Hematopoietic multipotent progenitor cell (in vitro differentiated cells): Measurements from ENCODE around the gene SNAP23. TPM values are rescaled to one million over a fixed set of nuclear protein-coding genes. Genes with fewer than 3 reads are reported as not detected.

ENCODE experiments used
- DNase-seq, 3 donors: peaks; one replicate each; pipeline ENCODE4 v3.0.0-alpha.2; 2011 to 2015; ENCODE audit warnings: low read depth in 2 of 3, low spot score in 2 of 3
- total RNA-seq: library from RNA; depleted of rRNA; stranded (reverse); fragments of >200 nt; gene quantifications from one replicate; pipeline ENCODE4 v1.2.3, GENCODE V29; 2012

Gene SNAP23
- total RNA-seq, 1 donor: 29.6 TPM

DNA sequence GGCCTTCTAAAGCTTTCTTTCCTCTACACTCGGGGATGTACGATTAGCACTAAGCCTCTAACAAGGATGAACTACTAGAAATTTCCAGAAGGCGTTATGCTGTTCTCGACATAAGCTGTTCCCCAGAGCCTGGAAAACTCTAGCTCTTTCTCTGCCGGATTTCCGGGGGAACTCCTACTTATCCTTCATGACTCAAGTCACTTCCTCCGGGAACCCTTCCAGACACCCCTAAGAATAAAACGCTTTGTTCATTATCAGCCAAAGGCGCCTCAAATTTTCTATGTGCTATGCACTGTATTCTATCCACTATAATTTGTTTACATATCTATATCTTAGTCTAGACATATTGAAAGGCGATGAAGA lies 455 bp upstream of the SNAP23 start:
- no peak for DNase-seq

DNA sequence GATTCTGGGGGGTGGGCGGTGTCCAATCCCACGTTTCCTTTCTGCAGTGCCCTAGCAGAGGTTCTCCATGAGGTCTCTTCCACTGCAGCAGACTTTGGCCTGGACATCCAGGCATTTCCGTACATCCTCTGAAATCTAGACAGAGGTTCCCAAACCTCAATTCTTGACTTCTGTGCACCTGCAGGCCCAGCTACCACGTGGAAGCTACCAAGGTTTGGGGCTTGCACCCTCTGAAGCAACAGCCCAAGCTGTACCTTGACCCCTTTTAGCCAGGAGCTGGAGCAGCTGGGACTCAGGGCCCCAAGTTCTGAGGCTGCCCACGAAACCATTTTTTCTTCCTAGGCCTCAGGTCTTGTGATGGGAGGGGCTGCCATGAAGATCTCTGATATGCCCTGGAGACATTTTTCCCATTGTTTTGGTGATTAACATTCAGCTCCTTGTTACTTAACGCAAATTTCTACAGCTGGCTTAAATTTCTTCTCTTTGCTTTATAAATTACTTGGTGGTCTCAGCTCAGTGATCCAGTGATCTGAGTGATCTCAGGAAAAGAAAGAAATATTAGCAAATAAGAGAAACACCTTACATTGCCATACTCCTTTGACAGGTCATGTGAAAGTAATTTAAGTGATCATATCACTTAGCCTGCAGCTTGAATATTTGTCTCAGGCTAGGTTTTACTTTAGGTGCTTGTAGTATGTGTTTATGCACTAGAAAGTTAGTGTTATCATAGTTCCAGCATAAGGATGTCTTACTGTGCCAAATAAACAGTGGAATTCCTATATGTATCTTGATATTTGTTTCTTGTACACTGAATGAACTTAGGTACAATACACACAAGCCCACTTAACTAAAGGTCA lies 3.0 kb downstream of the SNAP23 start:
- no peak for DNase-seq

DNA sequence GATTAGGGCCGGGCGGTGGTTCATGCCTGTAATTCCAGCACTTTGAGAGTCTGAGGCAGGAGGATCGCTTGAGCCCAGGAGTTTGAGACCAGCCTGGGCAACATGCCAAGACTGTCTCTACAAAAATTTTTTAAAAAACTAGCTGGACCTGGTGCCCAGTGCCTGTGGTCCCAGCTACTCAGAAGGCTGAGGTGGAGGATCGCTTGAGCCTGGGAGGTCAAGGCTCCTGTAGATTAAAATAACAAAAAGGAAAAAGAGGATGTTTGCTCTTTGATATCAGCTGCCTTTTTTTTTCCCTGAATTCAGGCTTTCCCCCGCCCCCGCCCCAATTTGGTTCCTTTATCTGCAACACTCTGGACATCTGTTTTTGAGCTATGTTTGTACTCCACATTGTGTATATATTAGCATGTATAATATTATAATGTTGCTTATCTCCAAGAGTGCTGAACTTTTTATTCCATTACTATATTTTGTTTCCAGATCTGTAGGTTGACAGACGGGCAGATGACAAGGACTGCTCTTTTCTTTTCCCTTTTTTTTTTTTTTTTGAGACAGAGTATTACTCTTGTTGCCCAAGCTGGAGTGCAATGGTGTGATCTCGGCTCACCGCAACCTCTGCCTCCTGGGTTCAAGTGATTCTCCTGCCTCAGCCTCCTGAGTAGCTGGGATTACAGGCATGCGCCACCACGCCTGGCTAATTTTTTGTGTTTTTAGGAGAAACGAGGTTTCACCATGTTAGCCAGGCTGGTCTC lies 4.6 kb downstream of the SNAP23 start:
- peak in 2 of 3 donors; percentile 30 to 42 for DNase-seq

DNA sequence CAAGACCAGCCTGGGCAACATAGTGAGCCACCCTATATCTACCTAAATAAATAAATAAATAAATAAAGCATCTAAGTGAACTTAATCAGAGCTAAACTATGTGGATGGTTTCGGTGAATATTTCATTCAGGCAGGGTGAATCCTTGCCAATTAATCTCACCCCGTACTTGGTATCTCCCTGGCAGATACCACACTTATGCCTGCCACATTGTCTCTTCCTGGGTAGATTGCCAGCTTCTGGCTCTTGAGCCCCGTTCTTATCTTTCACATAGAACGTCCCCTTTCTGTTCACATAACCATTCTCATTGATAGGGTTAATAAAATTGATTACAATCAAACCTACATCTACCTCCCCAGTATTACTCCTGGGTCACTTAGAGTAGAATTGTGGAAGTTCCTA lies 7.0 kb downstream of the SNAP23 start:
- no peak for DNase-seq

DNA sequence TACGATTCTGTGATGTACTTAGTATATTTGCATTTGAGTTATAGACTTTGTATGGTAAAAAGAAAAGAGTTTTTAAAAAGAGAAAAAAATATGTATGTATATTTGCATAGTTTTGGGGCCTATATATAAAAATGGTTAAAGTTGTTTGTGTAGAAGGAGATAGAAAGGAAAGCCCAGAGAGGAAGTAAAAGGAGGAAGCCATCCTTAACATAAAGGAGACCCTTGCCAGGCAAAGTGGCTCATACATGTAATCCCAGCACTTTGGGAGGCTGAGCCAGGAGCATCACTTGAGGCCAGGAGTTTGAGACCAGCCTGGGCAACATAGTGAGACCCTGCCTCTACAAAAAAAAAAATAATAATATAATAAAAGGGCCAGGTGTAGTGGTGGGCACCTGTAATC lies 8.4 kb downstream of the SNAP23 start:
- DNase-seq: no peak

DNA sequence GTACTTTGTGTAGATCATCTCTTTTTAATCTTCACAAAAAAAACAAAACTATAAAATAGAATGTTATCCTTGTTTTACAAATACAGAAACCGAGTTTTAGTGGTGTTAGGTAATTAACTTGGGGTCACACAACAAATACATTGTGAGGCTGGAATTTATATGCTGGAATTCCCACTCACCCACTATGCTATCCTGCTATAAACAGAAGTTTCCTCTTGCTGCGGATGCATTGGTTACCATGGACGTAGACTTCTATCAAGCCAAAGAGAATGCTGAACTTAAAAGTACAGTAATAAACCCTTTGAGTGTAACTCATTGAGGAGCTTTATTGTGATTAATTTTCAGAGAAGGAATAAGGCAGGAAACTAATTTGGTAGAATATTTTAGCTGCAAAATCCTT lies 9.2 kb downstream of the SNAP23 start:
- no peak for DNase-seq

GRCh38 chr15:42507514-42507913 lies 12.1 kb downstream of the SNAP23 start:
- DNase-seq: no peak

DNA sequence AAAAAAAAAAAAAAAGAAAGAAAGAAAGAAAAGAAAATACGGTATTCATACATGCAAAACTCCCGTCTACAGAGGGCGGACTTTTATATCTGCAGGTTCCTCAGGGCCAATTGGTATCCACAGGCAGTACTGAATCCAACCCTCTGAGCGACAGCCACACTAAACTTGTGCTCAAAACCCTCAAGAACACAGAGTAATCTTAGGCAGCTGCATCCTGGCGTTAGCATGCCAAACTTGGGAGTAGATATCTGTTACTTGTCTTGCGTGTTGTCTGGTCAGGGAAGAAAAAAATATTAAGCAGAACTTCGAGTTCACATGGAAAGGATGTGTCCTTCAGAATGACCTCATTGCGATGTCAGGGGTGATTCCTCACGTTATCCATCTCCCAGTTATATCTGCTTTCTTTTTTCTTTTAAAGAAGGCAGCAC lies 12.8 kb downstream of the SNAP23 start:
- DNase-seq: peak in 2 of 3 donors; percentile 37 to 40

DNA sequence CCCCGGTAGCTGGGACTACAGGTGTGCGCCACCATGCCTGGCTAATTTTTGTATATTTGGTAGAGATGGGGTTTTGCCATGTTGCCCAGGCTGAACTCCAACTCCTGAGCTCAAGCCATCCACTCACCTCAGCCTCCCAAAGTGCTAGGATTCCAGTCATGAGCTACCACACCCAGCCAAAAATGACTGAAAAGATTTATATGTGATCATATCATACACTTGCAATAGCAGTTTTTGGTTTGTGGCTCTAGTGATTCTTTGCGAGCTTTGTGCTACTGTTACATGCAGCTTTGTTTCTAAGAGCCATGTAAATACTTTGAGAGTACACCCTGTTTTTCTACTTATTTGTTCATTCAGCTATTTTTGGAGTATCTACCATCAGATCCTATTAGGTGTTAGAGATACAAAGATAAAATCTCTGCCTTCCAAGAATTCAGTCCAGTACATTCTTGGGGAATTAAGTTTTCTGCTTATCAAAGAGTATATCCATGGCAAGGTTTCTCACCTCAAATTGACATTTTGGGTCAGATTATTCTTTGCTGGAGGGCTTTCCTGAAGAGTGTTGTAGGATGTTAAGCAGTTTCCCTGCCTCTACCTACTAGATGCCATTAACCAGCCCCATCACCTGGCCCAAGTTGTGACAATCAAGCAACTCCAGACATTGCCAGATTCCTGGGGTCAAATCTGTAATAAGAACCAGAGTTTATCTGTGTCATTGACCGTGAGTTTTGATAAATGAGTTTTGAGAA lies 15.0 kb downstream of the SNAP23 start:
- DNase-seq: no peak

GRCh38 chr15:42511007-42511391 lies 15.6 kb downstream of the SNAP23 start:
- DNase-seq: peak in 1 of 3 donors; percentile 58

- DNase-seq: no peak
Observed at GRCh38 chr15:42523331-42523730, 27.9 kb downstream of the SNAP23 start.

DNA sequence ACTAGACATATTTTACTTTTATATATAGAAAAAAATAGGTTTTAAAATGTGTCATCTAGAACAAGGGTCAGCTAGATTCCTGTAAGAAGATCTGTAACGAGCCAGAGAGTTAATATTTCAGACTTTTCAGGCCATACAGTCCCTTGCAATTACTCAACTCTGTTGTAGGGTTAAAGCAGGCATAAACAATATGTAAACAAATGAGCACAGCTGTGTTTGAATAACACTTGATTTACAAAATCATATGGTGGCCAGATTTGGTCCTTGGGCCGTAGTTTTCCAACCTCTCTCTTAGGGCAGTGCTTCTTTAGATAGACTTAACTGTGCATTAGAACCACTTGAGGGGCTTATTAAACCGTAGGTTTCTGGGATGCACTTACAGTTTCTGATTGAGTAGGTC lies 33.5 kb downstream of the SNAP23 start:
- DNase-seq: no peak

- DNase-seq: no peak
Observed at GRCh38 chr15:42533246-42533645, 37.8 kb downstream of the SNAP23 start.

DNA sequence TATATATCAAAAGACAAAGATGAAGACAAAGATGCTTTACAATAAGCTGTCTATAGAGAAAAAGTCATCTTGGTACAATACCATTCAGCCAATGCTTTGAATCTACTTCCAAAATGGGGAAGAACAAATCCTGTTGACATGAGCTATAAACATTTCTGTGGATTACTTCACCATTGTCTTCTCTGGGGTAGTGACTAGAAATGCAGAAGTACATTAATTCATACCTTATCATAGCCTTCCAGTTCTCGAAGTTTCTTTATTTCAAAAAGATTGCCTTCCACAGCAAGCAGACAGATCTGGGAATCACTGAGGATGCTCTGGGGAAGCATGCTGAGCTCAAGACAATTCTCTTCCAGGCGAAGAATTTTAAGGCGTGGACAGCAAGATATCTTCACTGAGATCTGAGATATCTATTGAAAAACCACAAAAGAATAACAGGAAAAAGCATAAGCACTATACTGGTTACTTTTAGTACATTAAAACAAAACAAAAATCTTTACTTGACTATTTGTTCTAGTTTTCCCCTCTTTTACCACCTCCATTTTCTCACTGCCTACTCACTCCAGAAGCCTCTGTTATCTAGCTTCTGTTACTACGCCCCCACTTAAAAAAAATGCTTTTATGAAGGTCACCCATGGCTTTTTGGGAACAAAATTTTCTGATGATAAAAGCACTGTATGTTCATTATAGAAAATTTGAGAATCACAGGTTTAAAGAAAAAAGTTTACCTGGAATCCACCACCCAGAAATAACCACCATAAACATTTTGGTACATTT lies 49.6 kb downstream of the SNAP23 start:
- peak in 2 of 3 donors; percentile 9 to 52 for DNase-seq

- DNase-seq: no peak
Observed at GRCh38 chr15:42547918-42548248, 52.4 kb downstream of the SNAP23 start.

GRCh38 chr15:42548249-42549031 lies 53.0 kb downstream of the SNAP23 start, which contains the start of the genes HAUS2 and LRRC57:
HAUS2 (plus strand) TSS chr15:42548838; CDS start chr15:42548873, 35 bp downstream.
LRRC57 (minus strand) TSS chr15:42548793; CDS start chr15:42548434, 359 bp downstream.
- peak; percentile 81 to 85 (median 84) for DNase-seq

DNA sequence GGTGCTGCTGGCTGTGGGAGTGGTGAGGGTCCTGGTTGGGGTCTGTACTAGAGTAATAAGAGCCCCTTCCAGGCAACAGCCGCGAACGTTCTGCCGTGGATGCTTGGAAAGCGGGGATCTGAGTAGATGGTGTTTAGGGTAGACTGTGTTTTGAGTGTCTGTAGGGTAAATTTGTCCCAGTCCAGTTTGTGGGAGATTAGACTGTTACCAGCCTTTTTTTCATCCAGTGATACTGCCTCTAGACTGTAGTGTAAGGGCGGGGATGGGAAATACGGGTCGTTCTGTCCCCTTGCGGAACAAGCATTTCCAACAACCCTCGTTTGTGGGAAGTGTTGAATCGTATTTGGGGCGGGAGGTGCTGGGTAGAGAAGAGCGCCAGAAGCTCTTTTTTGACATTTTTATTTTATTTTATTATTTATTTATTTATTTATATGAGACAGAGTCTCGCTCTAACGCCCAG lies 53.6 kb downstream of the SNAP23 start:
- peak in 2 of 3 donors; percentile 74 to 76 for DNase-seq

DNA sequence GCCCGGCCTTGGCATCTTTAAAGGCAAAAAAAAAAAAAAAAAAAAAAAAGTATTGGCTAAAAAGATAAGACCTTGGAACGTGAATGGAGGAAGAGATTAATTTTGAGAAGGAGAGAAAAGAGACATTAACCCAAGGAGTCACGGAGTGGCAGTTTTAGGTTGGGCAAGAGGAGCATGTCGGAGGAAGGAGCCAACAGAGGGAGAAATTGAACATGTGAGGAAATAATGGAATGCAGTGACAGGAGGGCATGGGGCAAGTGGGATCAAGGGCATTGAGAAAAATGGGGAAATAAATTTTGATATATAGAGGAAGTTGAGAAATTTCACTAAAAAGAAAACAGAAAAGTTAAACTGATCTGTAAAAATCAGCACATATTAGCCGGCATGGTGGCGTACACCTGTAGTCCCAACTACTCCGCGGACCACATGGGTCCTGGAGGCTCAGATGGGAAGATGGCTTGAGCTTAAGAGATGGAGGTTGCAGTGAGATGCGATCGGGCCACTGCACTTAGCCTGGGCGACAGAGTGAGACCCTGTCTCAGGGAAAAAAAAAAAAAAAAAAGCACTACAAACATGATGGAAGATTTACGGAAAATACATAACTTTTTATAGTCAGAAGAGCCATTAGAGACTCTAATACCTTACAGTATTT lies 54.4 kb downstream of the SNAP23 start:
- no peak for DNase-seq

DNA sequence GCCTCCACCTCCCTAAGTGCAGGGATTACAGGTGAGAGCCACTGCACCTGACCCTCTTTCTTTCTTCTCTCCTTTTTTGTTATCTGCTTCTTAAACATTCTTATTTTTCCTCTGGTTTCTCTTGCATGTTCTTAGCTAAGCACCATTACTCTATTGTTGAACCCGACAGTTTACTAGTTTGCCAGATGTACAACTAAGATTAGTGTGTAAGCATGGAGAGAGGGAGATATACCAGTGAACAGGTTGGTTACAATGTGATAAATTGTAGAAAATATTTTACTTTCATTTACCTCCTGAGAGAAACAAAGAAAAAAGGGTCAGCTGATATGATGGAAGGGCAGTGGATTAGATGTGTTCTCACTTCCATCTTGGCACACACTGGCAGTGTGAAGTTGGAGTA lies 58.1 kb downstream of the SNAP23 start:
- no peak for DNase-seq
